SH-SY5Y (cell line): ENCODE data around the gene EHMT1.

Source experiments
- GATA2 ChIP-seq: IDR thresholded peaks from 2 replicates; pipeline ENCODE4 v1.6.1; 2011; ENCODE audit warnings: mild to moderate bottlenecking, low read depth, low read length
- GATA3 ChIP-seq: IDR thresholded peaks from 2 replicates; pipeline ENCODE4 v1.6.1; 2011; ENCODE audit warnings: low read depth, mild to moderate bottlenecking, low read length, moderate library complexity

Gene EHMT1

DNA sequence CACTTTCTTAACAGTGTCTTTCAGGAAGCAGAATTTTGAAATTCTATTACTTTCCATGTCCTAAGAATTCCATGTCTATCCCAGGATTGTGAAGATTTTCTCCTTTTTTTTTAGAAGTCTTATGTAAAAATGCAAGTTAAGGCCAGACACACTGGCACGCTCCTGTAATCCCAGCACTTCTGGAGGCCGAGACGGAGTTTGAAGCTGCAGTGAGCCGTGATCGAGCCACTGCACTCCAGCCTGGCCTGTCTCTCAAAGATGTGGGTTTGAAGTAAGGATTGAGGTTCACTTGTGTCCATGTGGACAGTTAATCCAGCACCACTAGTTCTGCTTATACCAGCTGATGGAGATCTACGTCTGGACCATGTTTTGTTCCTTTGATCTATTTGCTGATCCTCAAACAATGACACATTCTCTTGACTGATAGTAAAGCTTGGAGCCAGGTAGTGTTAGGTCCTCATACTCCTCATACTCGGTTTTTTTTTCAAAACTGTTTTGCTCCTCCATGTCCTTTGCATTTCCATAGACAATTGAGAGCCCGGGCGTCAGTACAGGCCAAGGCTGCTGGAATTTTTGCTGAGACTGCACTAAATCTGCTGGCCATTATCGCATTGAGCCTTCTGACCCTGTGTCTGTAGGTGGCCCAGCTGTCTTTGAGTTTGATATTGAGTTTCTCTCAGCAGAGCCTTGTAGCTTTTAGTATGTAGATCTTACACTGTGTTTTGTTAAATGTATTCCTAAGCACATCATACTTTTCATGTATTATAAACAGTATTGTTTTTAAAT, 205.4 kb downstream of the EHMT1 start:
- TF ChIP-seq GATA2 (no peak), GATA3 (no peak)

DNA sequence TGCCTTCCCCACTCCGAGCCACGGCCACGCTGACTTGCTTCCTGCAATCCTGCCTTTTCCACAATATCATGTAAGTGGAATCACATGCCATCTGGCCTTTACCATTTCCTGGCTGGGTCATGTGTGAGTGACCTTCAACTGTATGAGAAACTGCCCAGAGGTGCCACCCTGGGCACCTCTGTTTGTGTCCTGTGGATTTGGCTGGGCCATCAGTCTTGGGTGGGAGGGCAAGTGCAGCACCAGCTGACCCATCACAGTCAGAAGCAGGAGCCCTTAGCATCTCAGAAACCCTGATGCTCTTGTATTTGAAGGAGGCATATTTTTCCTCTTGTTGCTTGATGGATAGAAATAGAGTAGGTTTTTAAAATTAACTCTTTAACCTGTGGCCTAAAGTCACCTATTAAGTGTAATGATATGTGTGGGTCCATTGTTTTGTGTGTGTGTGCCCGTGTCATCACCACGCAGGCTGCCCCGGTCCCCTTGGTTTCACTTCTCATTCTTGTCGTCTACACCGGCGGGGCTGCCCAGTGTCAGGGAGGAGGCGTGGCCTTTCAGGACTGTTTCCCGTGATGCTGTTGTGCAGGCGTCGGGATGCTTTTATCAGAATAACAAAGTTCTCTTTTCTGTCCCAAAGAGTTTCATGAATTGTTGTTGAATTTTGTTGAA, 206.7 kb downstream of the EHMT1 start:
- TF ChIP-seq GATA3 (no peak), GATA2 (no peak)

DNA sequence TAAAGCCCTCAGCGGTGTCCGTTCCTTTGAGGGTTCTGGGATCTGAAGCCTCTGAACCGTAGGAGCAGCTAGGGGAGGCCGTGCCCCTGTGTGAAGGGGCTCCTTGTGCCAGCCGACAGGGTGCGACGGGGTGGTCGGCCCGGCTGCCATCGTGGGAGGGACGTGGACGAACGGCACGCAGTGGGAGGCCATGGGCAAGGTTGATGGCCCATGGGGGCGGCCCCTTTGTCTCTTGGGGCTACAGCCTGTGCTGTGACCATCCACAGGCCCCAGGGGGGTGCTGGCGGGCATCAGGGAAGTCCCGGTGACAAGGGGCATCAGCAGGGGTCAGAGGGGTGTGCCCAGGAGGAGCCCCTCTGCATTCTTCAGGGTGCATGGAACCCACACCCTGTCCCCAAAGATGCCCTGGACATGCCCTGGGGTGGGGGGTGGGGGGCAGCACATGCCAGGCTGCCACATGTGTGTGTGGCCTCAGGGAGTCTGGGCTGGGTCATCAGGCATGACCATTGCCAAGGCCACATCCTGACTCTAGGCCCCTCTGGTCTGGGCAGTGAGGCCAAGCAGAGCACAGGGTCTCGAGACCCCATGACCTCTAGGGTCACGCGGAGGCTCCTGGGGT, 209.2 kb downstream of the EHMT1 start:
- TF ChIP-seq GATA2: no peak
- TF ChIP-seq GATA3: no peak

DNA sequence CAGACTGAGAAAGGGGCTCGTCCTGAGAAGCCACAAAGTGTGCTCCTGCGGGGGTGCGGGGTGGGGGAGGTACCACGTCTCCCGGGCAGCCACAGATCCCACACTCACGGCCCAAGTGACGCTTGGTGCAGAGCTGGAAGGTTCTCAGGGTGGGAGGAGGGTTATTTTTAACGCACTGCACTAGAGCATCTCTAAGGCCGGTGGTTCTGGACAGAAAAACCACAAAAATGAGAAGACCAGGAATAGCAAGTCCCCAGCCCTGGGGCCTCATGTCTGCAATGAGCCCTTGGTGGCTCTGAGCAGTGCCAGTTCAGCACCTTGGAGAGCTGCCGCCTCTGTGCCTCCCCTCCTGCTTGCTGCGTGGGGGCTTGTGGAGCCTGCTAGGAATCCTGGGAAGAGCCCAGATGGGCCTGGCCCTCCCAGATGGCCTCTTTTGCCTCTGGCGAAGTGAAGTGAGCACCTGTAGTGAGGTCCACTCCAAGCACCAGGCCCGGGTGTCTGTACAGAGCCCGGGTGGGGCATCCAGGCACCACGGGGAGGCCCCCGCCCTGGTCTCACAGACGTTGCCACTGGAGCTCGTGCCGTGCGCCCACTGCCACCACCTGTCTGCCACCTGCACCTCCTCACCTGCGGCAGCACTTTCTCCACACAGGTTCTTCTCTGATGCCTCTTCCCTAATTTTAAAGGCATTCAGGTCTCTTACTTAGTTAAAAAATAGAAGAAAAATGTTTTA, 209.9 kb downstream of the EHMT1 start:
- TF ChIP-seq GATA3 (no peak), GATA2 (no peak)

DNA sequence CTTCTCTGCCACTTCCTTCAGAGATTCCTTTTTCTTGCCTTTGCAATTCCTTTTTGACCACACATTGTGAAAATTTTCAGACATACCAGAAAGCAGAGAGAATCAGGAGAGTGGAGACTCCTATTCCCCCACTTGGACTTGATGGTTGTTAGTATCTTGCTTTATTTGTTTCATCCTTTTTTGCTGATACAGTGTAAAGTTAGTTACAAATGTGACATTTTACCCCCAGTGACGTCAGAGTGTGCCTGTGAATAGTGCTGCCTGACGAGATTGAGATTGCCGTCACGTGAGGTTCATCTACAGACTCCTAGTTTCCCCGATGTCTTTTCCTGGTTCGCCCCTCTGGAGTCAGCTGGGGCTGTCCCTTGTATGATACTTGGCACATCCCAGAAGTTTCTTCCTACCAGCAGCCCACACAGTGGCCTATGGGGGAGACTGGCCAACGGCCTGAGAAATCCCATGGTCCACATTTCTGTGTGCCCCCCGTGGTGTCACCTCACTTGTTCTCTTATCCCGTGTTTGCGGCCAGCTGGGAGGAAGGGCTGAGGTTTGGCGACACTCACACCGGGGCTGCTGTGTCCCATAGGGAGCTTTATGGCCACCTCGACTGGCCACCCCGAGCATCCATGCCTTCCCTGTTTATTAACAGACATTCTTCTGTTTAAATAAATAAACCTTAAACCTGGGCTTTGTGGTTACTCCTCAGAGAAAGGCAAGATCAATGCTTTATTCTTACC, 210.6 kb downstream of the EHMT1 start:
- TF ChIP-seq GATA3 (no peak), GATA2 (no peak)

DNA sequence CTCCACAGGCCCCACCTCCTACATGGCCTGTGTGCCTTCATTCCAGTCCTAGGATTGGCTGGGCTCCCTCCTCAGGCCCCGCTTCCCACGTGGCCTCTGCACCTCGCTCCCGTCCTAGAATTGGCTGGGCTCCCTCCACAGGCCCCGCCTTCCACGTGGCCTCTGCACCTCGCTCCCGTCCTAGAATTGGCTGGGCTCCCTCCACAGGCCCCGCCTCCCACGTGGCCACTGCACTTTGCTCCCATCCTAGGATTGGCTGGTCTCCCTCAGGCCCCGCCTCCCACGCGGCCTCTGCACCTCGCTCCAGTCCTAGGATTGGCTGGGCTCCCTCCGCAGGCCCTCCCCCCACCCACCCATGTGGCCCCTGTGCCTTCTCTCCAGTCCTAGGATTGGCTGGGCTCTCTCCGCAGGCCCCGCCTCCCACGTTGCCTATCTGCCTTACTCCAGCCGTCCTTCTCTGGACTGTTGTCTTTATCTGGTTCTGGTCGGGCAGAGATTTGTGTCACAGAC, 213.4 kb downstream of the EHMT1 start:
- TF ChIP-seq GATA3: no peak
- no peak for TF ChIP-seq GATA2

DNA sequence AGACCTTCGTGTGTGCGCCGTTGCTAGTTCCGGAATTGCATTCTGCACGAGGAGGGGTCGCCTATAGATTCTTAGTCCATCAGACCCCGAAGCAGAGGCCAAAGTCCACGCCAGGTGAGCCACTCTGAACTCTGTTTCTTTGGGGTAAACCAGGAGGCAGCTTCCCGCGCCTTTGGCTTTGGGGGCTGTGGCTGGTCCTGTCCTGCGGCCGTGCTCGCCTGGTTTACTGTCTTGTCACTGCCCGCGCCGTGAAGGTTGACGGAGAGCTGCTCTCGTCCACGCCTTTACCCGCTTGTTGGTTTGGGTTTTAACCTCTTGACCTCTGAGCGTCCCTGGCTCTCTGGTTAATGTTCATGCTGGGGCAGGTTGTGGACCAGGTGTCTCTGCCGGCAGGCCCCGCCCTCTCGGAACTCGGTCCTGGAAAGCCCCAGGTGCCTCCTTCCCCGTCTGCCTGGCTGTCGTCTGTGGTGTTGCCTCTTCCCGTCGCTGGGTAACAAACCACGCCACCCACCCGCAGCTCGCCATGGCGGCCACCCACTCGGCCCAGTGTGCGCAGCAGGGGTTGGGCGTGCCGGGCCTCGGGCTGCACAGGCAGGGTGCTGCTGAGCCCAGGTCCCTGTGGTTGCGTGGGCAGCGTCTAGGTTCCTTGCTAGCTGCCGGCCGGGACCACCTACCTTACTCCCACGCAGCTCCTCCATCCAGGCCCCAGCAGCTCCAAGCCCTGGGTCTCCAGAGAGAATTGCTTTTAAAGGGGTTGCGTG, 214.2 kb downstream of the EHMT1 start:
- TF ChIP-seq GATA2 (no peak), GATA3 (no peak)

DNA sequence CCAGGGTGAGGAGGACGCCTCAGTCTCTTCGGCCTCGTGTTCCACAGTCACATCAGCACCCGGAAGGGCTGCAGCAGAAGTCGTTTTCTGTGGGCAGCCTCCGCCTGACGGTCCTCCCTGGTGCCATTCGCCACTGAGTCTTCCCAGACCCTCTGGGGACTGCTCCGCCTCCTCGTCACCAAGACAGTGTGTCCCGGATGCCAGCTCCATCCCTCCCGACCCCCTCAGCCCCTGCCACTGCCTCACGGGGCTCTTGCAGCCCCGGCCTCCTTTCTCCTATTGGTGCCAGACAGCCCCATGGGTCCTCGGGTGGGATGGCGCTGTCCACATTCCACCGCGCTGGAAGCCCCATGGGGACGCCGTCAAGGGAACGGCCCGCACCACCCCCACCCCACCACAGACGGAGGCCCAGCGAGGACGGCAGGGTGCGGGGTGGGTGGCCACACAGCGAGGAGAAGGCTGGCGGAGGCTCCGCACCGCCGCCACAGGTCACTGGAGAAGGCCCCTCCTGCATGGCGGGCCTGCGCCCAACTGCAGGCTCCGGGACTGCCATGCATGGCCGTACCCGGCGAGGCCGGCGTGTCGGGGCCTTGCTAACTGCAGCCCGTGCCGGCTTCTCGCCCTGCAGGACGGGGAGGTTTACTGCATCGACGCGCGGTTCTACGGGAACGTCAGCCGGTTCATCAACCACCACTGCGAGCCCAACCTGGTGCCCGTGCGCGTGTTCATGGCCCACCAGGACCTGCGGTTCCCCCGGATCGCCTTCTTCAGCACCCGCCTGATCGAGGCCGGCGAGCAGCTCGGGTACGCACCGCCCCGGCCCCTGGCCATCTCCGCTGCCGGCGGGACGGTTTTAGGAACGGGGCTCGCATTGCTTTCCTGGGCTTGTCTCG, 215.2 kb downstream of the EHMT1 start:
- TF ChIP-seq GATA3 (no peak), GATA2 (no peak)

DNA sequence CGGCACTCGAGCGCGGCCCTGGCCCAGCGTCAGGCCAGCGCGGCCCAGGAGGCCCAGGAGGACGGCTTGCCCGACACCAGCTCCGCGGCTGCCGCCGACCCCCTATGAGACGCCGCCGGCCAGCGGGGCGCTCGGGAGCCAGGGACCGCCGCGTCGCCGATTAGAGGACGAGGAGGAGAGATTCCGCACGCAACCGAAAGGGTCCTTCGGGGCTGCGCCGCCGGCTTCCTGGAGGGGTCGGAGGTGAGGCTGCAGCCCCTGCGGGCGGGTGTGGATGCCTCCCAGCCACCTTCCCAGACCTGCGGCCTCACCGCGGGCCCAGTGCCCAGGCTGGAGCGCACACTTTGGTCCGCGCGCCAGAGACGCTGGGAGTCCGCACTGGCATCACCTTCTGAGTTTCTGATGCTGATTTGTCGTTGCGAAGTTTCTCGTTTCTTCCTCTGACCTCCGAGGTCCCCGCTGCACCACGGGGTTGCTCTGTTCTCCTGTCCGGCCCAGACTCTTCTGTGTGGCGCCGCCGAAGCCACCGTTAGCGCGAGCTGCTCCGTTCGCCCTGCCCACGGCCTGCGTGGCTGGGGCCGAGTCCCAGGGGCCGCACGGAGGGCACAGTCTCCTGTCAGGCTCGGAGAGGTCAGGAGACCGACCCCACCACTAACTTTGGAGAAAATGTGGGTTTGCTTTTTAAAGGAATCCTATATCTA, 216.2 kb downstream of the EHMT1 start:
- no peak for TF ChIP-seq GATA3
- TF ChIP-seq GATA2: no peak

DNA sequence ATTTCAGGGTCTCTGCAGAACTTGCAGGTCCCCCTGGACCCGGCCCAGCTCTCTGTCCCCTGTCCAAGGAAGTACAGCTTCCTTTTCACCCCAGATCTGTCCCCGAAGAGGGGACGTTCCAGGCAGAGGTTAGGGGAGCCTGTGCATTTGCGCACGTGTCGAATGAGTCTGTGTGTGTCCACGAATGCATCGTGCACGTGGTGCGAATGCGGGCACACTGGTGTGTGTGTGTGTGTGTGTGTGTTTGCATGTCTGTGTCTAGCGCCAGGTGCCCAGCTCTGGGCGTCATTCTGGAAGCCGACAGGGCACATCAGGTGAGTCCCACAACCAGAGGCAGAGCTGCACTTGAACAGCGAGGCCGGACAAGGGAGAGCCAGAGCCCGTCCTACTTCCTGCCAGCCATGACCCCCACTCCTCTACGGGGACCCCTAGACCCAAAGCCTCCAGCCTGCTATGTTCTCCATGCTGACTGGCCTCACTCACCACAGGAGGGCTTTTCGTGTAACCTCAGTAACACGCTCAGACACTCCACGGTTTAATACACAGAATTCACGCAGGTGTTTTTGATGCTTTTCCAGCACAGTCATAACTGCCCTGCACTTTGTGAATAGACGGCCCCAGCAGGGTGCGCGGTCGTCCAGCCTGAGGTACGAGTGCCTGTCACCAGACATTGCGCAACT, 217.5 kb downstream of the EHMT1 start:
- TF ChIP-seq GATA3 (no peak), GATA2 (no peak)

DNA sequence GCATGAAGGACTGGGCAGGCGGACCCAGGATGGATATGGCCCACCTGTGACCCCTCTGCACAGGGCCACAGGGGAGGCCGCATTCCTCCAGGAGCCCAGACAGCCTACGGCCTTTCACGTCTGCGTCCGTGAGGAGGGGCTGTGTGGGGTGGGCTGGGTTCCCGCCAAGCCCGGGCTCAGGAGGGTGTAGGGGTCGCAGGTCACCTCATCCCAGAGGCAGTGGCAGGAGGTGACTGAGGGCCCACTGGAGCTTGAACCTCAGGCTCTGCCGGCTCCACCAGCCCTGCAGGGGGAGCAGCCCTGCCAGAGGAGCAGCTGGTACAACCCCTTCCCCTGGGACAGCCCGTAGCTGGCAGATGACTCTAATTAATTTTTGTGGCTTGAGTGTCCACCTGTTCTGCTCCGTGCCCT, 218.0 kb downstream of the EHMT1 start:
- no peak for TF ChIP-seq GATA3
- no peak for TF ChIP-seq GATA2
